Pons (tissue), 1 donor: ENCODE results near the gene VPS41.

Experiments used
- DNase-seq: peaks from one replicate; pipeline ENCODE4 v3.0.0-alpha.2; 2016; ENCODE audit warnings: low spot score

Gene VPS41

GRCh38 chr7:38727184-38727940 is 181.6 kb downstream of the VPS41 start:
- no peak for DNase-seq

DNA sequence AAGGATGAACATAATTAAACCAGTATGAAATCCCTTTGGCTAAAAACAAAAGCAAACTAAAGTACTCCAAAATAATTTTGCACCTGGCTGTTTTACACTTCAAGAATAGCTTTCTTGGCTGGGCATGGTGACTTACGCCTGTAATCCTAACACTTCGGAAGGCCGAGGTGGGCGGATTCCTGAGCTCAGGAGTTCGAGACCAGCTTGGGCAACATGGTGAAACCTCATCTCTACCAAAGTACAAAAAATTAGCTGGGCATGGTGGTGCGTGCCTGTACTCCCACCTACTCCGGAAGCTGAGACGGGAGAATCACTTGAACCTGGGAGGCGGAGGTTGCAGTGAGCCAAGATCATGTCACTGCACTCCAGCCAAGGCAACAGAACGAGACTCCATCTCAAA is 185.7 kb downstream of the VPS41 start:
- DNase-seq: no peak

DNA sequence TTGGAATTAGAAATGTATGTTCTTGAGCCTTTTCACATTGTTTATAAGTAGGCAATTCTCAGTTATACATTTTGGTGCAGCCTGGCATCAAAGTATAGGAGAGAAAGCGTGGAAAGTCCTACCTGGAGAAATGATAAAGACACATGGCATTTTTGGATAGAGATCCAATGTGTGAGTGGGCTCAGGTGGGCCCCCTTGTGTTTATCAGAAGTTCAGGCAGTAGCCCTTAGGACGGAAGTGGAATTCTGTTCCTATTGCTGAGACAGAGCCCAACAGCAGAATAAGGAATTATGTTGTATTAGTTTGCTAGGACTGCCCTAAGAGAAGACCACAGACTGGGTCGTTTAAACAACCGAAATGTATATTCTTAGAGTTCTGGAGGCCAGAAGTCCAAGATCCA is 192.6 kb downstream of the VPS41 start:
- no peak for DNase-seq

DNA sequence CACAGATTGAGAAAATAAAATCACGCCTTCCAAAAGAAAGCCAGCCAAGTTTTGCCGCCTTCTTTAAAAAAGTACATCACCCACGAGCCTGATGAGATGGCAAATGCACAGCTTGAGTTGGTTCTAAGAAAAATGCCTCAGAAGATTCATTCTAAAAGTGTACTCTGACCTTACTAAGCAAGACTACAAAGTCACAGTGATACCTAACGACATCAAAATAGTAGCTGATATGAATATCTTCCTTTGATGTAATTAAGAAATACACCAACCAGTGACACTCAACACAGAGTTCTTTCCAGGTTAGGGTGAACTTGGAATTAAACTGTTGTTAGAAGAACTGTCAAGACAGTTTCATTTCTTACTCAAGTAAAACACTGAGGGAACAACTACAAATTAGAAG is 199.9 kb downstream of the VPS41 start:
- no peak for DNase-seq

GRCh38 chr7:38704751-38705150 is 204.2 kb downstream of the VPS41 start:
- DNase-seq: no peak

GRCh38 chr7:38704041-38704547 is 204.9 kb downstream of the VPS41 start:
- no peak for DNase-seq

- DNase-seq: no peak
Observed at GRCh38 chr7:38703093-38703492, 205.9 kb downstream of the VPS41 start.

- DNase-seq: no peak
Observed at GRCh38 chr7:38702002-38702535, 206.9 kb downstream of the VPS41 start.

DNA sequence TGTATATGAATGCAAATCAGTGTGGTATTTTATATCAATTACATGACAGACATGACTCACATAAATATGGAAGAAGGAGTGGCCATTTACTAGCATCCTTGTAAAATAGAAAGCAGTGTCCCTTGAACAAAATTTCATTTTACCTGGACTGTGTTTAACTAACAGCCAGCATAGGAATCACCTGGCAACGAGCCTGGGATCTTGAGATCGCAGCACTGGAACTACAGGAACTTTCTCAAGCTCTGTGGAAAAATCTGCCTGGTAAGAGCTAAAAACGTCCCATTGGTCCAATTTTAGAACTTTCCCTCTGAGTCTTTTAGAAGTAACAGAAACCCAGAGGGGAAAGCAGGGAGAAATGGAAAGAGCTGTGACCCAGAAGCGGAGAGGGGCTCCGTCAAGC is 208.9 kb downstream of the VPS41 start:
- no peak for DNase-seq

GRCh38 chr7:38699471-38699870 is 209.5 kb downstream of the VPS41 start:
- DNase-seq: no peak

GRCh38 chr7:38694326-38694725 is 214.7 kb downstream of the VPS41 start:
- no peak for DNase-seq

DNA sequence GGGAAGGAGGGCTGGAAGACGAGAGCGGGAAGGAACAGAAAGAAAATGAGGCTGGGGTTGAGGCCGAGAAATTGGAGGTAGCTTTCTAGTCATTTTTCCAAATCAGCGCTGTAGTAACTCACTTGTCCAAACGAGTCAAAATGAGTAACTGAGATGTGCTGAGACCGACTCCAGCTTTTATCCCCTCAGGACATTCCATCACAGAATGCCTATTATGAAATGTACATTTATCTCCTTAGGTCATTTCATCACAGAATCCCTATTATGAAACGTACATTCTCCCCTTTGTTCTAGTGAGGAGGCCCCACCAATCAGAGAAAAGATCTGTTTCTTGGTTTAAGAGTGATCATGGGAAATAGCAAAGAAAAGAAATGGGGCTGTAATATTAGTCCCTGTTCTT is 222.1 kb downstream of the VPS41 start:
- DNase-seq: no peak

GRCh38 chr7:38685851-38686250 is 223.1 kb downstream of the VPS41 start:
- no peak for DNase-seq

- DNase-seq: no peak
Observed at GRCh38 chr7:38682606-38683005, 226.4 kb downstream of the VPS41 start.

- no peak for DNase-seq
Observed at GRCh38 chr7:38681882-38682281, 227.1 kb downstream of the VPS41 start.

GRCh38 chr7:38679419-38679818 is 229.6 kb downstream of the VPS41 start:
- no peak for DNase-seq

GRCh38 chr7:38678698-38679054 is 230.3 kb downstream of the VPS41 start:
- no peak for DNase-seq

DNA sequence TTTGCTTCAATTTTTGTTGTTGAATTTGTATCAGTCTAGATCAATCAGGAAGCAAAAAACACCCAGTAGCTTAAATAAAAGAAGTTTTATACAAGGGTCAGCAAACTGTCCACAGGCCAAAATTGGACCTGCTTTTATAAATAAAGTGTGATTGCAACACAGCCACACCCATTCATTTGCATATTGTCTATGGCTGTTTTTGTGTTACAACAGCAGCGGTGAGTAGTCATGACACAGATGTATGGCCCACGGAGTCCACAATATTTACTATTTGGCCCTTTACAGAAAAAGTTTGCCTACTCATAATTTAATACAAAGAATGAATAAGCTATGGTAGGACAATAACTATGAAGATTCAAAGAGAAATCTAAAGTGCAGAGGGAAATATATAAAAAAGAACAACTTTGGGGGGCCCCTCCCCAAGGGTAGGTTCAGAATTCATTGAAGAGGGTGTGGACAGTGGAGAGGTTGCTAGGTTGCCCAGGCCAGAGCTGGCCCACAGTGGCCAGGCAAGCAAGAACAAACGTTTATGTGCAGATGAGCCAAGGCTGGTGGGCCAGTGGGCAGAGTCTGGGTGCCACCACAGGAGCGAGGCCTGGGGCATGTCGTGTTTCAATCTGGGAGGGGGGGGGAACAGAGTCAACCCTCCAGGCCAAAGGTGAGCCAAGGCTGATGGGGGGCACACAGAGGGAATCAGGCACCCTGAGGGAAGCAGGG is 230.9 kb downstream of the VPS41 start:
- DNase-seq: no peak

- DNase-seq: no peak
Observed at GRCh38 chr7:38675494-38676106, 233.4 kb downstream of the VPS41 start.

DNA sequence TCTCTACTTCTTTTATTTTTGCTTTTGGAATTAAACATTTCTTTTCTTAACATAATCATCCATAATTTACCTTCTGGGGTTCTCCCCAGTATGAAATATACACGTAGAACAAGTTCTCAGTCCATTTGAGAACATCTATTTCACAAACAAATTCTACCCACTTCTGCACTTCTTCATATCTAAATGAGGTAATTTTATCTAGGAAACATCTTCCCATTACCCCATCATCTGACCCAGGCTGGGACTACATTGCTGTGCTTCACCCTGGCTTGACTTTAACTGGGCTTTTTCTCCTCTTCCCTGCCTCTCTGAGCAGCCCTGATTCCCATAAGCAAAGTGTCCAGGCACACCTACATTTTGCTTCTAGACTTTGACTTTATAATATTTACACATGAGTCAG is 234.5 kb downstream of the VPS41 start:
- no peak for DNase-seq

GRCh38 chr7:38673795-38674194 is 235.2 kb downstream of the VPS41 start:
- no peak for DNase-seq
